GM21619 (cell line): Measurements from ENCODE around the gene NKG7.
A peak's percentile ranks its signal among the peaks of the same experiment; 100 is the strongest.

Source experiments
- ATAC-seq: cut with Tn5 transposase; IDR thresholded peaks from one replicate; pipeline ENCODE4 v1.9.1; 2021; ENCODE audit not compliant: unreplicated experiment

Gene NKG7

GRCh38 chr19:51391073-51391611, 18.7 kb upstream of the NKG7 start:
- no peak for ATAC-seq

DNA sequence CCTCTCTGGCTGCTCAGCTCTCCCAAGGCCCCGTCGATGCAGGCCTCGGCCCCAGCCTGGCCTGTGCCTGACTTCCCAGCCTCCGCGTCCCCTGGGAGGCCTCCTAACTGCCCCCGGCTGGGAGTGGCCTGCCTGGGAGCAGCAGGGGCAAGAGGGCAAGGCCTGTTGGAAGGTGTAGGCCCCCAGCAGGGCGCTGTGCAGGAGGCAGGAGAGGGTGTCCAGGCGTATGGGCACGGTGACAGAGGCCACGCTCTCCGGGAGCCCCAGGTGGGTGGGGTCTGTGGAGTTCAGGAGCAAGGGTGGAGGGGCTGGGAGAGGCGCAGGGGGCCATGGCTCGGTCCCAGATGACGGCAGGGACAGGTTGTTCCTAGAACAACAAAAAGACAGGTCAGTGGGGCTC, 16.7 kb upstream of the NKG7 start:
- ATAC-seq: no peak

DNA sequence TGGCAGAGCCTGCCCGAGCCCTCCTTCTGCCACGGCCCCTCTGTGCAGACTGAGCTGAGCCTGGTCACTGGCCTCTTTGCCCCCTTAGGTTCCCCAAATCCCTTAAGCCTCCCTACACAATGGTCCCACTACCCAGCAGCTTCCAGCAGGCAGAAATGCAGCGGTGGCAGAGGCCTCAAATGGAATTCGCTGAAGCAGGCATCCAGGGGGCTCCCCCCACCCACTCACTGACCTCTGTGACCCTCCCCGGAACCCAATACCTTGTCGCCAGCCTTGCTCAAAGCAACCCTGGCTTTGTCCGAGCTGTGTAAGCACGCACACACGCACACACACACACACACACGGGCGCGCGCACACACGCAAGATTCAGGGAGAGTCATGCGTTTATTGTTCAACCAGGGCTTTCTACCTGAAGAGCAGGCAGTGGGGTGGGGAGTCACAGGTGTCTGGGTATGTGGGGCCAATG, 15.5 kb upstream of the NKG7 start, which contains the start of gene LIM2:
Gene LIM2 (minus strand): TSS at position 51 of the 466 bp plus-strand sequence. CDS start 531 bp downstream, outside the sequence.
- no peak for ATAC-seq

DNA sequence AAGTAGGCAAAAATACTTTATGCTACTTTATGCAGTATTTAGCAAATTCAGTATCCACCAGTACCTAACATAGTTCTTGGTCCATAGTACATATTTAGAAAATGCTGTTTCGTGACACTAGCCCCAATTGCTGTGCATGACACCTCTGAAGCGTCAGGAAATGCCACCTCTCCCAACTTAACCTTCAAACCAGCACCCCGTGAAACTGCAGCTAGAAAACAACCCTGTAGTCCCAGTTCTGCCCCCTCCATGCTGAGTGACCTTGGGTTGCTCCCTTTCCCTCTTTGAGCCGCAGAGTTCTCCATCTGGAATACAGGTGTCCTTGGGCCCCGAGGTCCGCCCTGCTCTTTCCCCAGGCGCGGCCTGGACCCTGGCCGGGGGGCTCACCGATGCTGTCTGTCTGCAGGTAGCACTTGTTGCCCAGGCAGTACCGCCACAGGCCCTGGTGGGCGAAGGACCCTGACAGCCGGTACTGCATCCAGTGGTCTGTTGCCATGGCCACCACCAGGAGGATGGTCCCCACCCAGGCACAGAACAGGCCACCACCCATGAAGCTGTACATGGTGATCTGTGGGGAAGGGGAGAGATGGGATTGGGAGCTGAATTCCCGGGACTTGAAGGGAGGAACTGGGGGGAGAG, 14.5 kb upstream of the NKG7 start:
- ATAC-seq: no peak

DNA sequence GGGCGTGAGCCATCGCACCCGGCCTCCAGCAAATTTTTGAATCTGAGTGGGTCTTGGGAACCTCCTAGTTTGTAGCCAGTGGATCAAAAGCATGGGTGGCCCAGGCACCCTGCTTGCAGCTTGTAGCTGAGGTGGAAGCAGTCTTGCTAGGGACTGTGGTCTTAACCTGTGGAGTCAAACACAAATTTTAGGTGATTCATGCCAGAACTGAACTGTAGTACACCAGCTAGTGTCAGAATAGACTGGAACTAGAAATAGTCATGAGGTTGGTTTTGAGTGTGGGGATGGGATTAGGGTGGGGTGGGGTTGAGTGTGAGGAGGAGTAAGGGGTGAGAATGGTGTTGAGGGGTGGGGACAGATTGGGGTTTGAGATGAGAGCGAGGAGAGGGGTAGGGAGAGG, 9.6 kb upstream of the NKG7 start:
- ATAC-seq: no peak

- no peak for ATAC-seq
Measured at GRCh38 chr19:51380379-51380778, 7.9 kb upstream of the NKG7 start.

- no peak for ATAC-seq
Measured at GRCh38 chr19:51377422-51377821, 5.0 kb upstream of the NKG7 start.

DNA sequence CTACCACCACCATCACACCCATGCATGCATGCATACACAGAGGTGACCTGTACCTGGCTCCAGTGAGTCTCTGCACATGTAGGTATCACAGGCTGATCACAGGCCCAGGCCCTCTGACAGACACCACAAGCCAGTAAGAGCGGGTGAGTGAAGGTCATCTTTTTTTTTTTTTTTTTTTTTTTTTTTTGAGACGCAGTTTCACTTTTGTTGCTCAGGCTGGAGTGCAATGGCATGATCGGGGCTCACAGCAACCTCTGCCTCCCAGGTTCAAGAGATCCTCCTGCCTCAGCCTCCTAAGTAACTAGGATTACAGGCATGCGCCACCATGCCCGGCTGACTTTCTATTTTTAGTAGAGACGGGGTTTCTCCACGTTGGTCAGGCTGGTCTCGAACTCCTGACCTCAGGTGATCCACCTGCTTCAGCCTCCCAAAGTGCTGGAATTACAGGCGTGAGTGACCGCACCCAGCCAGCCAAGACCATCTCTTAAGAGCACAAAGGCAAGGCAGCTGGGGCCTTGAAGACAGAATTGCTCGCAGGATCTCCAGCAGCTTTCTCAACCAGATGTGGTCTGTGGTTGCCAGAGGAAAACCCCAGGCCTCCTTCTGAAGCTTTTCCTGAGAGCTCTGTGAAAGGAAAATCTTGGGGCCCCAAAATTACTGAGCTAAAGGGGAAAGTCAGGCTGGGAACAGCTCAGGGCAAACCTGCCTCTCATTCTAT, 3.2 kb upstream of the NKG7 start:
- no peak for ATAC-seq

DNA sequence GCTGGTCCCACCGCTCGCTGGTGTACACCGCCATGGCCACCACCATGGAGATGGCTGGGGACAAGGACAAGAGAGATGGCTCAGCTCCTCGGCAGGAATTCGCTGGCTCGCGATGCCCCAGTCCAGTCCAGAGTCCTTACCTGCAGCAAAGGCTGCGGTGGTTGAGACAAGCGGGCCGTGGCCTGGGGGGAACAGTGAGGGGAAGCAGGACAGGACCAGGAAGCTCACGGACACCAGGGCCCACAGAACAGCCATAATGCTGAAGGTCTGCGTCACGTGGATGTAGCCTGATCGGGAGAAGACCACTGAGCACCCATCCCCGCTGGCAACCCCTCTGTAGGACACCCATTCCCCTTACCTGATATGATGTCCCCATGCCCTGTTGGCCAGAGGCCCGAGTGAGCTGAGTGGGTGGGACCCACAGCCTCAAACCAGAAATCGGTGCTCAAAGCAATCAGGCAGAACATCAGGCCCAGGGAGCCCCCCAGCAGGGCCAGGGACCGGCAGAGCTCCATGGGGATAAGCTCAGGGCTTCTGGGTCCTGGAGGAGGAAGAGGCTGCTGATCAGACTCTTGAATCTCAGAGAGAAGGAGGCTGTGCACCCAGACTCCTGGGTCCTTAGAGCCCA, 319 bp downstream of the NKG7 start:
- no peak for ATAC-seq

DNA sequence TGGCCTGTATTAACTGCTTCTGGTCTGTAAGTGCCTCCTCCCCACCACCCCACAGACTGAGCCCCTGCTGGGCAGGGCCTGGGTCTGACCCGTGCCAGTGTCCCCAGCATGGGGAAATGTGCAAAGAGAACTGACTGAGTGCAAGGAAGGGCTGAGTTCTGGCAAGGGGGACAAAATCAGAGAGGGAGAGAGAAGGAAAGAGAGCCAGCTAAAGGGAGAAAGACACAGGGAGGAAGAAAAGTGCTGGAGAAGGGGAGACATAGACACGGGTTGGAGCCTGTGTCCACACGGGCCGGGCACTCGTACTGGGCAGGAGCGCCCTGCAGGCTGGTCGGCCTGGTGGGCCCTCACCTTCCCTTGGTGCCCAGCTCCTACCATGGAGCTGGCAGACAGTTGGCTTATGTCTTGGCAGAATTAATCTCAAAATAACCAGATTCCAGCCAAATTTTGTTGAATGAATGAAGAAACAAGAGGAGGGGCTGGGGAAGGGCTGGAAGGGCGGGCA, 1.2 kb downstream of the NKG7 start:
- ATAC-seq: no peak

DNA sequence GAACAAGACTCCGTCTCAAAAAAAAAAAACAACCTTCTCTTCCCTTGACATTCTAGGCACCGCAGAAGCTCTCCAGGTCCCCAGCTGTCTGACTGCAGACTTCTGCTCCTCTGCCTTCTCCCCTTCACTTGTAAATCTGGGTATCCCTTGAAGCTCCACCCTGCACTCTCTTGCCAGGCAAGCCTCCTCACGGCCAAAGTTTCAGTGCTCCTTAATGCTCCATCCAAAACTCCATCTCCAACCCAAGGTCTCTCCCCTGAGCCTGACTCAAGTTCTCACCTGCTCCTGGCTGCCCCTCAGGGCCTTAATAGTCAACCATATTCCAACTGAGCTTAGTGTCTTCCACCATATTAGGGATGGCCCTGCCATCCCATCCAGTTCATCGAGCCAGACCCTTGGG, 2.2 kb downstream of the NKG7 start:
- no peak for ATAC-seq

GRCh38 chr19:51368366-51369282, 3.8 kb downstream of the NKG7 start, which contains the start of gene CLDND2:
Gene CLDND2 (minus strand): TSS chr19:51369003. CDS start chr19:51368577, 426 bp downstream.
- ATAC-seq: no peak

DNA sequence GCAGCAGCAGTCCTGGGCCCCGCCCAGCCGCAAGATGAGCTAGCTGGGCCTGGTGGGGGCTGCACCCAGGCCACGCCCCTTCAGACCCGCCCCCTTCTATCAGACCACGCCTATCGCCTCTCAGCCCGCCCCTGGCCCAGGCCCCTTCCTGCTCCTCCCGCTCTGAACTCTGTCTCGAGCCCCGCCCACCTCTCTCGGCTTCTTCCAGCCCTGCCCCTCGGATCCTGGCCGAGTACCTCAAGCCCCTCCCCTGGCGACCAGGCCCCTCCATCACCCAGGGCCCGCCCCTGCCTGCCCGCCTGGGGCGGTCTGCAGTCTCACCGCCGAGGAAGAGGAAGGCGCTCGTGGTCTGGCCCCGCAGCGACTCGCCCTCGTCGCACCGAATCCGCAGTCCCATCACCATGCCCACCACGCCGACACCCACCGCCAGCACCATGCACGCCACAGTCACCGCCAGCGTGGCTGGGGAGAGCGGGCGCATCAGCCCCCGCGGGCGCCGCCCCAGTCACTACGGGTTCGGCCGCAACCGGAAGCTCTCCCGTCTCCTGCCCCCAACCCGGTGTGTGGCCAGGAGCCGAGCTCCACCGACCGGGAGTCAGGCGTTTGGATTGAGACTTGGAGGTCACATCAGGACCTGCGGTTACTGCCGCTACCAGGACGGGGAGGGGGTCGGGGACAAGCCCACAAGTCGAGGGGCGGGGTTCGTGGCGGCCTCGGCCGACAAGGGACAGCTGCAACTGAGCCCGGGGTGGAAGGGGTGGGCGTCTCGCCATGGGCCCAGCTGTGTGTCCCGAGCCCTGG, 4.7 kb downstream of the NKG7 start:
- peak; percentile 62 for ATAC-seq

DNA sequence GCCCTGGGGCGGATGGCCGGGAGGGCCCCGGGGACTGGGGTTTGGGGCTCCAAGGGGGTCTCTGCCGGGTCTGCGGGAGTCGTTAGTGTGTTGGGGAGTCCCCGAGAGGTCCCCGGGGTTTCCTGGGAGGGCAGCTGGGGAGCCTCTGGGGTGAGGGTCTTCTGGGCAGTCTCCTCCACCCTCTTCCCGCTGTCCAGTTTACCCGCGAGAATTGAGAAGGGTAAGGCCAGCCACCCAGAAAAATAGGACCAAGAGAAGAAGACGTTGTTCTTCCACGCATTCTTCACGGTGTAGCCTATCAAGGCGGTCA, 5.2 kb downstream of the NKG7 start:
- ATAC-seq: no peak

GRCh38 chr19:51366389-51367254, 5.8 kb downstream of the NKG7 start:
- ATAC-seq: peak; percentile 43

DNA sequence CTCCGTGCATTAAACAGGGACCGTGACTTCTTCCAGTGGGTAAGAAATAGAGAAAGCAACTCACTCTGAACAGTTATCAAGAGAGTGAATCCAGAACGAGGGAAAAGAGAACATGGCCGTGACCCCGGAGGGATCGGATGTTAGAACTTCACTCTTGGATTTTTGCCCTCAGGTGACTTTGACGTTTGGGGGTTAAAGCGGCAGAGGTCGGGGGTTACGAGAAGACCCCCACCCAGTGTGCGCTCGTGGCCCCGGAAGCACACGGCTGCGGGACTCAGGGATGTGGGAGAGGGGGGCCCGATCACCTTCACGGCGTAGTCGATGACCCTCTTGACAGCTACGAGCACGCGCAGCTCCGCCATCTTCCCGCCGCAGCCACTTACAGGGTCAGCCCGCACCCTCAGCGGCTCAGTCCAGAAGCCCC, 6.5 kb downstream of the NKG7 start, which contains the start of gene ETFB:
Gene ETFB (minus strand): TSS at position 424 of the 424 bp plus-strand sequence. CDS start 62 bp downstream, at position 362.
- ATAC-seq: no peak

DNA sequence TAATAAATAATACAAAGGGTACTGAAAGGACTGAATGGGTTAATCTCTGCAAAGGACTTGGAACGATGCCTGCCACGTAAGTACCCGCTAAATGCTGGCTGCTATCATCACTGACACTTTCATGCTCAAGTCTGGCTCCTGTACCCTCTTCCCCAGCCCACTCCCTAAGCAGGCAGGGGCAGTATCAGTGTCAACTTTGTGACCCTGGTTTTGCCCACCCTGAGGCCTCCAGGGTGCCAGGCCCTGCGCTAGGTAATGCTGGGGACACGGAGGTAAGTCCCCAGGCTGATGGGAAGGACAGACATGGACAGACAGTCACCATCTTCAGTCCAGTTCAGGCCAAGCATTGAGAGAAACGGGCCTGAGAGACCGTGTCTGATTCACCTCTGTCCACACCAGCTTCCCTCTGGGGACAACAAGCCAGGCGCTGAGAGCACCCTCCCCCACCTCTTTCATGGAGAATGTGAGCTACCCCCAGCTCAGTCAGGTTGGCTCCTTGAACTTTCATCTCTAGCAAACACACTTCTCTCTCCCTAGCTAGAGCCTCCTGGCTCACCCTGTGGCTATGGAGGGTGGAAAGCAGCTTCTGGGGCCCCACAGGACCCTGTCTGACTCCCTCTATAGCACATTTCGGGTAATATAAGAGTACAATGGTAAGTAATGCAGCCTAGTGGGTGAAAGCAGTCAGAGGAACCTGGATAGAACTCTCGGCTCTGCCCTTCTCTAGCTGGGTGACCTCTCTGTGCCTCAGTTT, 7.1 kb downstream of the NKG7 start:
- no peak for ATAC-seq
